DOHH2 (cell line): Measurements from ENCODE around the gene SEMA5B.

Experiments used
- H3F3A ChIP-seq: fragments of 200-600 bp; sonication (generic), shearing (Covaris generic); 2 replicates; pipeline ENCODE4 v1.6.0; 2016; ENCODE audit warnings: antibody characterized with exemption, mild to moderate bottlenecking; ENCODE audit not compliant: control insufficient read depth, insufficient read depth
- H3K27ac ChIP-seq: fragments of 200-600 bp; sonication (generic); 2 replicates; pipeline ENCODE4 v1.5.1; 2014; ENCODE audit warnings: low read depth, mild to moderate bottlenecking, low read length, moderate library complexity
- H3K27me3 ChIP-seq: fragments of 200-600 bp; sonication (generic); 2 replicates; pipeline ENCODE4 v1.6.1; 2014; ENCODE audit warnings: mild to moderate bottlenecking, low read length, mixed read lengths; ENCODE audit not compliant: control insufficient read depth
- H3K36me3 ChIP-seq: fragments of 200-600 bp; sonication (generic); 2 replicates; pipeline ENCODE4 v1.6.1; 2014; ENCODE audit warnings: mild to moderate bottlenecking, low read length, moderate library complexity, mixed read lengths; ENCODE audit not compliant: control insufficient read depth
- H3K4me1 ChIP-seq: fragments of 200-600 bp; sonication (generic); 2 replicates; pipeline ENCODE4 v1.6.1; 2014; ENCODE audit warnings: mild to moderate bottlenecking, low read length, mixed read lengths; ENCODE audit not compliant: control insufficient read depth
- H3K4me2 ChIP-seq: fragments of 200-600 bp; sonication (generic); 2 replicates; pipeline ENCODE4 v1.6.0; 2014; ENCODE audit warnings: mild to moderate bottlenecking, low read length, moderate library complexity
- H3K4me3 ChIP-seq: fragments of 200-600 bp; sonication (generic); 2 replicates; pipeline ENCODE4 v1.5.1; 2014; ENCODE audit warnings: mild to moderate bottlenecking, low read length, mixed read lengths
- H3K79me2 ChIP-seq: fragments of 200-600 bp; sonication (generic); 2 replicates; pipeline ENCODE4 v1.6.1; 2014; ENCODE audit warnings: mild to moderate bottlenecking, low read length, mixed read lengths; ENCODE audit not compliant: control insufficient read depth
- H3K9me2 ChIP-seq: fragments of 200-600 bp; sonication (generic); replicated peaks from 2 replicates; pipeline ENCODE4 v1.6.1; 2014; ENCODE audit warnings: mild to moderate bottlenecking, low read length, mixed read lengths; ENCODE audit not compliant: control insufficient read depth
- H3K9me3 ChIP-seq: fragments of 200-600 bp; sonication (generic); 2 replicates; pipeline ENCODE4 v1.6.1; 2014; ENCODE audit warnings: antibody characterized with exemption, low read length, mixed read lengths; ENCODE audit not compliant: control insufficient read depth, insufficient read depth
- H4K20me1 ChIP-seq: fragments of 200-600 bp; sonication (generic); 2 replicates; pipeline ENCODE4 v1.6.0; 2014; ENCODE audit warnings: low read depth, mild to moderate bottlenecking, antibody characterized with exemption, low read length, moderate library complexity; ENCODE audit not compliant: control insufficient read depth, insufficient read depth
- EZH2phosphoT487 ChIP-seq: fragments of 200-600 bp; sonication (generic); IDR thresholded peaks from 2 replicates; pipeline ENCODE4 v1.6.1; 2017; ENCODE audit warnings: borderline replicate concordance, mild to moderate bottlenecking, antibody characterized with exemption, low read length, moderate library complexity, mixed read lengths
- TF ChIP-seq, protein P1 (sequence below): fragments of 200-600 bp; sonication (generic); IDR thresholded peaks from one replicate; pipeline ENCODE4 v1.5.1; 2014; ENCODE audit warnings: antibody characterized with exemption, mild to moderate bottlenecking, low read depth, low read length; ENCODE audit not compliant: poor library complexity, severe bottlenecking

The SEMA5B gene

DNA sequence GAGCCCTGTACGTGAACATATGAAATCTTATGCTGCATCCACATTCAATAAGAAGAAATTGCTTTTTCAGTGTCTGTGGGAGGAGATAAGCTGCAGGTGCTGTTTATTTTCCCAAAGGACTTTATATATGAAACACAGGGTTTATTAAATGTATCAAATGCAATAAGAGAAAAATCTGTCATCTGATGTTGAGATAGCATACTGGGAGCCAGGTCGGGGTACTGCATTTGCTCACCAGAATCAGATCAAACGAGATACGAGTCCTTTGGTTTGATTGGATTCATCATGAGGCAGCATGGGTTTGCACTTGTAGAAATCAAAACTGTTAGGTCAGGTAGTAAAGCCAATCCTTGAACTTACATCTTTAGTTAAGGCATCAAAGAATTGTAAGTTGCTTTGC lies 141.3 kb downstream of the SEMA5B start:
- Histone ChIP-seq H3K36me3 (no peaks in the 10 kb centered on the region), H3K27me3 (no peaks in the 10 kb centered on the region), H3K4me1 (peaks cover 12% of the 10 kb centered on the region), H3K4me3 (no peak overlapping the region), H4K20me1 (no peaks in the 10 kb centered on the region), H3K4me2 (no peak overlapping the region), H3F3A (no peaks in the 10 kb centered on the region), H3K27ac (no peak overlapping the region), H3K9me3 (no peaks in the 10 kb centered on the region), H3K79me2 (no peaks in the 10 kb centered on the region), H3K9me2 (no peaks in the 10 kb centered on the region)
- TF ChIP-seq, protein P1, sequence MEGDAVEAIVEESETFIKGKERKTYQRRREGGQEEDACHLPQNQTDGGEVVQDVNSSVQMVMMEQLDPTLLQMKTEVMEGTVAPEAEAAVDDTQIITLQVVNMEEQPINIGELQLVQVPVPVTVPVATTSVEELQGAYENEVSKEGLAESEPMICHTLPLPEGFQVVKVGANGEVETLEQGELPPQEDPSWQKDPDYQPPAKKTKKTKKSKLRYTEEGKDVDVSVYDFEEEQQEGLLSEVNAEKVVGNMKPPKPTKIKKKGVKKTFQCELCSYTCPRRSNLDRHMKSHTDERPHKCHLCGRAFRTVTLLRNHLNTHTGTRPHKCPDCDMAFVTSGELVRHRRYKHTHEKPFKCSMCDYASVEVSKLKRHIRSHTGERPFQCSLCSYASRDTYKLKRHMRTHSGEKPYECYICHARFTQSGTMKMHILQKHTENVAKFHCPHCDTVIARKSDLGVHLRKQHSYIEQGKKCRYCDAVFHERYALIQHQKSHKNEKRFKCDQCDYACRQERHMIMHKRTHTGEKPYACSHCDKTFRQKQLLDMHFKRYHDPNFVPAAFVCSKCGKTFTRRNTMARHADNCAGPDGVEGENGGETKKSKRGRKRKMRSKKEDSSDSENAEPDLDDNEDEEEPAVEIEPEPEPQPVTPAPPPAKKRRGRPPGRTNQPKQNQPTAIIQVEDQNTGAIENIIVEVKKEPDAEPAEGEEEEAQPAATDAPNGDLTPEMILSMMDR: no peak
- no peak for TF ChIP-seq EZH2phosphoT487

GRCh38 chr3:122882361-122882947 lies 145.1 kb downstream of the SEMA5B start:
- H3K27ac ChIP-seq: no peak overlapping the region
- peaks cover 6% of the 10 kb centered on the region; the same call in 1 of the 2 replicates for H3K4me1 ChIP-seq
- no peaks in the 10 kb centered on the region for H3F3A ChIP-seq
- H3K9me2 ChIP-seq: no peaks in the 10 kb centered on the region
- H3K4me3 ChIP-seq: no peak overlapping the region
- TF ChIP-seq, protein P1: no peak
- TF ChIP-seq EZH2phosphoT487: no peak
- no peak overlapping the region for H3K4me2 ChIP-seq
- H3K27me3 ChIP-seq: no peaks in the 10 kb centered on the region
- no peaks in the 10 kb centered on the region for H3K9me3 ChIP-seq
- no peaks in the 10 kb centered on the region for H3K79me2 ChIP-seq
- no peaks in the 10 kb centered on the region for H4K20me1 ChIP-seq
- no peaks in the 10 kb centered on the region for H3K36me3 ChIP-seq

DNA sequence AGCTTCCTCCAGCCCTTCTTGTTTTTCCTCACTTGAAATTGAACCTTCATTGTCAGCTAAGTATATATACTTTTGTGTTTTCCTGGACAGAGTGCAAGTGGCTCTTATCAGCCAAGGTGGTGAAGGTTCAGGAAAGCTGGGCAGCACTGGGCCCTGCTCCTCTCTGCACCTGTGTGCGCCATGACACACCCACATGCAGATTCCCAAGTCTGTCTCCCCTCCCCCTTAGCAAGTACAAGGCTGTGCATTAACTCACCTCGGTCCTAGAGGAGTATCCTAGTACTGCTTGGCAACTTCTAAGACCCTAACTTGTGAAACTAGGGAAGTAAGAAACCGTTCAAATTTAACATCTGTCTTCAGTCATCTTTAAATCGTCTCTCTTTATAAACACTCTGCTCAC lies 146.9 kb downstream of the SEMA5B start:
- no peaks in the 10 kb centered on the region for H3K36me3 ChIP-seq
- no peaks in the 10 kb centered on the region for H3K9me3 ChIP-seq
- no peak overlapping the region for H3K4me2 ChIP-seq
- H3K4me3 ChIP-seq: no peak overlapping the region
- no peaks in the 10 kb centered on the region for H3K4me1 ChIP-seq
- H3K27ac ChIP-seq: no peak overlapping the region
- no peaks in the 10 kb centered on the region for H3K27me3 ChIP-seq
- H3K79me2 ChIP-seq: no peaks in the 10 kb centered on the region
- H3K9me2 ChIP-seq: no peaks in the 10 kb centered on the region
- H3F3A ChIP-seq: no peaks in the 10 kb centered on the region
- TF ChIP-seq EZH2phosphoT487: no peak
- TF ChIP-seq, protein P1: no peak
- no peaks in the 10 kb centered on the region for H4K20me1 ChIP-seq

DNA sequence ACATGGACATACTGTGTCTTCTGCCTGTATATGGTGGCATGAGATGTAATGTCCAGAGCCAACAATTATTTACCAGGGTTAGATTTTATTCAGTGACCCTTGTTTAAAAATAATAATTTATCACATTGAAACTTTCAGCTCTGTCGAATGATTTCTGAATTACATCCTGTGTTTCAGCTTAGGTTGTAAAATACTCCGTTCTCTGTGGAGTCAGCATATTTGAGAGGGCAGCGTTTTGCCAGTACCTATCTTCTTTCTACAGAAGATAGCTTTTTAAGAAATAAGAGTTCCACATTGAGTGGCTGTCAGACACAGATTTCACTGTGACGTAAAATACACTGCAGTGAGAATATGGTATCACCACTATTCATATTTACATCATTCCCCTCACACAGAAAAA lies 147.4 kb downstream of the SEMA5B start:
- Histone ChIP-seq H3K36me3 (no peaks in the 10 kb centered on the region), H3F3A (no peaks in the 10 kb centered on the region), H3K27me3 (no peaks in the 10 kb centered on the region), H4K20me1 (no peaks in the 10 kb centered on the region), H3K4me2 (no peak overlapping the region), H3K9me3 (no peaks in the 10 kb centered on the region), H3K4me3 (no peak overlapping the region), H3K79me2 (no peaks in the 10 kb centered on the region), H3K9me2 (no peaks in the 10 kb centered on the region), H3K27ac (no peak overlapping the region), H3K4me1 (no peaks in the 10 kb centered on the region)
- no peak for TF ChIP-seq EZH2phosphoT487
- TF ChIP-seq, protein P1: no peak
